ENCODE data around the gene LCLAT1. TPM values are rescaled to one million over a fixed set of nuclear protein-coding genes. Genes with fewer than 3 reads are reported as not detected.

Gene LCLAT1
- total RNA-seq, 1 donor from 2014 or later, result 26.7 TPM

GRCh38 chr2:30486655-30487054 is 39.6 kb downstream of the LCLAT1 start:
- no peak for TF ChIP-seq CTCF (IDR thresholded peaks at IDR 0.05; ENCODE audit: insufficient read depth, low read length, poor library complexity, severe bottlenecking)
- no peak for DNase-seq (ENCODE audit: low read depth)
- H3K4me3 ChIP-seq (ENCODE audit: low read depth, low read length), result no peak overlapping the region

GRCh38 chr2:30487603-30488002 is 40.6 kb downstream of the LCLAT1 start:
- no peak for TF ChIP-seq CTCF (IDR thresholded peaks at IDR 0.05; ENCODE audit: insufficient read depth, low read length, poor library complexity, severe bottlenecking)
- H3K27me3 ChIP-seq (ENCODE audit: control insufficient read depth, insufficient read depth, low read length), result no peaks in the 10 kb centered on the region
- no peak overlapping the region for H3K4me3 ChIP-seq (ENCODE audit: low read depth, low read length)
- no peaks in the 10 kb centered on the region for H3K36me3 ChIP-seq (ENCODE audit: control insufficient read depth, insufficient read depth, low read length)
- DNase-seq (ENCODE audit: low read depth), result no peak

More at GRCh38 chr2:30486655-30487054, 39.6 kb downstream of the LCLAT1 start:
- no peaks in the 10 kb centered on the region for H3K27me3 ChIP-seq (ENCODE audit: control insufficient read depth, insufficient read depth, low read length)
- no peaks in the 10 kb centered on the region for H3K36me3 ChIP-seq (ENCODE audit: control insufficient read depth, insufficient read depth, low read length)

- H3K4me3 ChIP-seq (ENCODE audit: low read depth, low read length), result no peak overlapping the region
- TF ChIP-seq CTCF (IDR thresholded peaks at IDR 0.05; ENCODE audit: insufficient read depth, low read length, poor library complexity, severe bottlenecking), result no peak
- DNase-seq (ENCODE audit: low read depth), result no peak
- H3K36me3 ChIP-seq (ENCODE audit: control insufficient read depth, insufficient read depth, low read length), result no peaks in the 10 kb centered on the region
- no peaks in the 10 kb centered on the region for H3K27me3 ChIP-seq (ENCODE audit: control insufficient read depth, insufficient read depth, low read length)
These were observed 41.1 kb downstream of the LCLAT1 start for GRCh38 chr2:30488012-30488659.

- no peak overlapping the region for H3K4me3 ChIP-seq (ENCODE audit: low read depth, low read length)
- no peak for DNase-seq (ENCODE audit: low read depth)
- H3K36me3 ChIP-seq (ENCODE audit: control insufficient read depth, insufficient read depth, low read length), result no peaks in the 10 kb centered on the region
- TF ChIP-seq CTCF (IDR thresholded peaks at IDR 0.05; ENCODE audit: insufficient read depth, low read length, poor library complexity, severe bottlenecking), result no peak
- no peaks in the 10 kb centered on the region for H3K27me3 ChIP-seq (ENCODE audit: control insufficient read depth, insufficient read depth, low read length)
These were observed 44.2 kb downstream of the LCLAT1 start for GRCh38 chr2:30491225-30491624.

GRCh38 chr2:30492185-30492584 is 45.1 kb downstream of the LCLAT1 start:
- Histone ChIP-seq H3K27me3 (ENCODE audit: control insufficient read depth, insufficient read depth, low read length) (no peaks in the 10 kb centered on the region), H3K4me3 (ENCODE audit: low read depth, low read length) (no peak overlapping the region), H3K36me3 (ENCODE audit: control insufficient read depth, insufficient read depth, low read length) (no peaks in the 10 kb centered on the region)
- no peak for TF ChIP-seq CTCF (IDR thresholded peaks at IDR 0.05; ENCODE audit: insufficient read depth, low read length, poor library complexity, severe bottlenecking)
- no peak for DNase-seq (ENCODE audit: low read depth)

- TF ChIP-seq CTCF (IDR thresholded peaks at IDR 0.05; ENCODE audit: insufficient read depth, low read length, poor library complexity, severe bottlenecking), result no peak
- Histone ChIP-seq H3K27me3 (ENCODE audit: control insufficient read depth, insufficient read depth, low read length) (no peaks in the 10 kb centered on the region), H3K4me3 (ENCODE audit: low read depth, low read length) (no peak overlapping the region), H3K36me3 (ENCODE audit: control insufficient read depth, insufficient read depth, low read length) (no peaks in the 10 kb centered on the region)
- DNase-seq (ENCODE audit: low read depth), result no peak
These were observed 45.6 kb downstream of the LCLAT1 start for GRCh38 chr2:30492619-30493018.
